ENCODE measurements around the gene KIF26B. TPM values are rescaled to one million over a fixed set of nuclear protein-coding genes. Genes with fewer than 3 reads are reported as not detected.

Gene KIF26B
- total RNA-seq, 4 donors from 2014 or later, result 0.20 to 0.79 (median 0.41) TPM; not detected in 1

DNA sequence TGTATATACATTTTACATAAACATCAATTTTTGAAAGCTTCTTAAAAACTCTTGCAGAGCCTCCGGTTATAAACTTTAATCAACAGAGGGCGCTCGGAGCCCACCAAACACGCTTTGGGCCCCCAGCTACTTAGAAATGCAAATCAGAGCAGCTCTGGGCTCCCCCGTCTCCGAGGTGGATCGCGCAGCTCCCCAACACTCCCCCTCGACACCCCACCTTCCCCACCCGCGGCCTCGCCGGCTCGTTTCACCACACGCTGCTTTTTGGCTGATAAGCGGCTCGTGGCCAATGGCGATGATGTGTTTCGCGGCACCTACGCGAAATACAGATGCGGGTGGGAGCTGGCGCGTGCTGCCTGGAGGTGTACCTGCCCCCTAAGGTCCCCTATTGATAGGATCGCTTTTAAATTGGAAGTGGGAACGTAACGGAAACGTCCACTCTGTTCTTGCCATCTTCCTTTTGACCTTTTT, 1.7 kb upstream of the KIF26B start:
- DNase-seq, result peak; percentile 47
- 0 to 1% methylated on average over 2 to 29 of the region's 29 CpGs for WGBS, 2 donors (ENCODE audit: low coverage in 1 of 2)
- Histone ChIP-seq H3K36me3 (no peaks in the 10 kb centered on the region), H3K27me3 (peaks cover 81% of the 10 kb centered on the region), H3K27ac (no peak overlapping the region), H3K9me3 (no peaks in the 10 kb centered on the region), H3K4me1 (peaks cover 27 to 42% (median 40%) of the 10 kb centered on the region in 4 donors), H3K4me3 (peak overlapping the region; percentile 26 to 65 (median 37))
- in situ Hi-C loops (cut with MboI; ENCODE audit: low pct_ligation_motif_present in 1 of 4, low pct_unique_long_range_greater_than_20kb in 1 of 4, low sequenced_read_pairs in 3 of 4) (loop anchor here (5.0 to 25.0 kb wide), 4 partner anchors 849 to 1334 kb away; no protein-coding TSS in a partner anchor), intact Hi-C loops (cut with DNase I; ENCODE audit: low total_unique reads) (loop anchor here (5.0 kb wide), 1 partner anchor 1339 kb away; no protein-coding TSS in a partner anchor)
- TF ChIP-seq, protein P1, sequence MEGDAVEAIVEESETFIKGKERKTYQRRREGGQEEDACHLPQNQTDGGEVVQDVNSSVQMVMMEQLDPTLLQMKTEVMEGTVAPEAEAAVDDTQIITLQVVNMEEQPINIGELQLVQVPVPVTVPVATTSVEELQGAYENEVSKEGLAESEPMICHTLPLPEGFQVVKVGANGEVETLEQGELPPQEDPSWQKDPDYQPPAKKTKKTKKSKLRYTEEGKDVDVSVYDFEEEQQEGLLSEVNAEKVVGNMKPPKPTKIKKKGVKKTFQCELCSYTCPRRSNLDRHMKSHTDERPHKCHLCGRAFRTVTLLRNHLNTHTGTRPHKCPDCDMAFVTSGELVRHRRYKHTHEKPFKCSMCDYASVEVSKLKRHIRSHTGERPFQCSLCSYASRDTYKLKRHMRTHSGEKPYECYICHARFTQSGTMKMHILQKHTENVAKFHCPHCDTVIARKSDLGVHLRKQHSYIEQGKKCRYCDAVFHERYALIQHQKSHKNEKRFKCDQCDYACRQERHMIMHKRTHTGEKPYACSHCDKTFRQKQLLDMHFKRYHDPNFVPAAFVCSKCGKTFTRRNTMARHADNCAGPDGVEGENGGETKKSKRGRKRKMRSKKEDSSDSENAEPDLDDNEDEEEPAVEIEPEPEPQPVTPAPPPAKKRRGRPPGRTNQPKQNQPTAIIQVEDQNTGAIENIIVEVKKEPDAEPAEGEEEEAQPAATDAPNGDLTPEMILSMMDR (IDR thresholded peaks at IDR 0.05), result peak; percentile 40 to 63 (median 55)
- TF ChIP-seq POLR2AphosphoS5 (IDR thresholded peaks at IDR 0.05), result no peak
- no peak for TF ChIP-seq POLR2A (IDR thresholded peaks at IDR 0.05)

DNA sequence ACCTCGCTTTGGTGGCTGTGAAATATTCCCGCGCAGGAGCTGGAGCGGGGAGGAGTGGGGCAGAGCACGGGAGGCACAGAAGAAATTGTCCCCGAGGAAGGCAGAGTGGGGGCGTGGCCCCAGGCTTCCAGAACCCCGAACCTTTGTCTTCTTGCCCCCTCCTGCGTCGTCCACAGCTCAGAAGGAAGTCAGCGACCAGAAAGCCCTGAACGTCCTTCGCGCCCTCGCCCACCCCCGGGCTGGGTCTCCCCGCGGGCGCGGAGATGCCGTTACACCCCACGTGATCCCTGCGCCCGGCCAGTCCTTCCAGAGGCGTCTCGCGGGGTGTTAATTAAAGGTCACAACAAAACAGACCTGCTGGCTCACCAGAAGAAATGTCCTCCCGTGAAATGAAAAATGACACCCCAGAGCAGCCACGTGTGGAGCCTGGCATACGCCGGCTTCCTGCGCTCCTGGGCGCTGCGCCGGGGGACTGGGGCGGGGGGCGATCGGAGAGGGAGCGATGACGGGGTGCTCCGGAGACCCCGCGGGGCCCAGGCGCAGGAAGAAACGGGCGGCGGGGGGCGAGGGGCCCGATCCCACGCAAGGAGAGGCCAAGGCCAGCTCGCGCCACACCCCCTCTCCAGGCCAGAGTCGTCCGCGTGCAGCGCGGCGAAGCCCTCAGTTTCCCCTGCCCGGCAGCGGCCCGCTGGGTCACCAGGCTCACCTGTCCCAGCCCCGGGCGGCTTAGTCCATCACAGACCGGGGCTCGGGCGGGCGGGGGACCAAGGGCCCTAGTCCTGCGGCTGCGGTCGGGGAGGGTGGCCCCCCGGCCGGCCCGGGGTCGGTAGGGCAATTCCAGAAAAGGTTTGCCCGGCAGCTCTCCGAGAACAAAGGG, 995 bp upstream of the KIF26B start:
- intact Hi-C loops (cut with DNase I; ENCODE audit: low total_unique reads), result loop anchor here (5.0 kb wide), 1 partner anchor 1339 kb away; no protein-coding TSS in a partner anchor
- H3K9me3 ChIP-seq, result no peaks in the 10 kb centered on the region
- H3K4me3 ChIP-seq, result peak overlapping the region; percentile 11 to 65 (median 37)
- H3K4me1 ChIP-seq, result peaks cover 27 to 42% (median 40%) of the 10 kb centered on the region in 4 donors
- DNase-seq, result no peak
- no peaks in the 10 kb centered on the region for H3K36me3 ChIP-seq
- in situ Hi-C loops (cut with MboI; ENCODE audit: low pct_ligation_motif_present in 1 of 4, low pct_unique_long_range_greater_than_20kb in 1 of 4, low sequenced_read_pairs in 3 of 4), result loop anchor here (5.0 to 25.0 kb wide), 4 partner anchors 849 to 1334 kb away; no protein-coding TSS in a partner anchor
- H3K27me3 ChIP-seq, result peaks cover 84% of the 10 kb centered on the region
- no peak overlapping the region for H3K27ac ChIP-seq
- 0 to 2% methylated on average over 1 to 70 of the region's 76 CpGs for WGBS, 2 donors (ENCODE audit: low coverage in 1 of 2)
- TF ChIP-seq POLR2AphosphoS5 (IDR thresholded peaks at IDR 0.05) (no peak), POLR2A (IDR thresholded peaks at IDR 0.05) (no peak), EP300 (IDR thresholded peaks at IDR 0.05; ENCODE audit: low read depth) (no peak)
- TF ChIP-seq, protein P1 (IDR thresholded peaks at IDR 0.05), result no peak

DNA sequence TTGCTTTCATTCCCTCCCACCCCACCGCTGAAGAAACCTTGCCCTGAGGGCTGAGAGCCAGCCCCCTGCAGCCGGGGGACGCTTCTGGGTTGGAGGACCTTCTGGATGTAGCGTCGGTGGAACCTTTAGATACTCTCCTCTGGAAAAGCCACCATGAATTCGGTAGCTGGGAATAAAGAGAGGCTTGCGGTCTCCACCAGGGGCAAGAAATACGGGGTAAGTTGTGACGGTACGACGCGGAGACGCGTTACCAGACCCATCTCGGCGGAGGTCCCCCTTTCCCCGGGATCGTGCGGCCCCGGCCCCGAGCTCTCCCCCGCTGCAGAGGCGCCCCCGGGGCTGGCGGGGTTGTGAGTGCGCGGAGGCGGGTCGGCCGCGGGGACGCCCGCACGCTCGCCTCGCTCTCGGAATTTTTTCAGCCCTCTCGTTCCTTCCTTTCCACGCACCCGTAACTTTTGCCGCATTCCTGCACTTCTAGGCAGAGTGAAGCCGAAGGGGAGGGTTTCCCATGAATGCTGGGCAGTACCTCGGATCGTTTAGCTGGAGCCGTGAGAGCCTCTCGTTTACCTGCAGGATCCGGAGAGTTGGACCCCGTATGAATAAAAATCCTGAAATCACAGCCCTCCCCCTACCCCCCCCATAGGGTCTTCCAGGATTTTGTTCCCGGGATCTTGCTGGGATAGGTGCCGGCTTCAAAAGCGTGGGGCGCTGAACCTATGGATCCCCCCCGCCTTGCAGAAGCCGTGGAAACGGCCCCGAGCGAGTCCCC, 671 bp downstream of the KIF26B start:
- no peak overlapping the region for H3K27ac ChIP-seq
- intact Hi-C loops (cut with DNase I; ENCODE audit: low total_unique reads) (loop anchor here (2.0 kb wide), 1 partner anchor 847 kb away; no protein-coding TSS in a partner anchor), in situ Hi-C loops (cut with MboI; ENCODE audit: low pct_ligation_motif_present in 1 of 4, low pct_unique_long_range_greater_than_20kb in 1 of 4, low sequenced_read_pairs in 3 of 4) (loop anchor here in 3 of 4 donors (10.0 to 25.0 kb wide), 3 partner anchors 849 to 1332 kb away; no protein-coding TSS in a partner anchor)
- WGBS, 2 donors (ENCODE audit: low coverage in 1 of 2), result 2 to 7% methylated on average over 3 to 55 of the region's 57 CpGs
- peaks cover 27 to 42% (median 40%) of the 10 kb centered on the region in 4 donors for H3K4me1 ChIP-seq
- peaks cover 92% of the 10 kb centered on the region for H3K27me3 ChIP-seq
- TF ChIP-seq, protein P1 (IDR thresholded peaks at IDR 0.05), result no peak
- TF ChIP-seq EP300 (IDR thresholded peaks at IDR 0.05; ENCODE audit: low read depth), result no peak
- no peak for DNase-seq
- no peaks in the 10 kb centered on the region for H3K9me3 ChIP-seq
- peak overlapping the region; percentile 12 to 65 (median 37) for H3K4me3 ChIP-seq
- no peaks in the 10 kb centered on the region for H3K36me3 ChIP-seq

Data from transverse colon (tissue), 4 donors.